Measurements from ENCODE around the gene DPH7. TPM values are rescaled to one million over a fixed set of nuclear protein-coding genes. Genes with fewer than 3 reads are reported as not detected.
A peak's percentile ranks its signal among the peaks of the same experiment; 100 is the strongest.
"Not testable (repeated sequence)": the region's sequence is repeated elsewhere in the genome, so short reads cannot be mapped to it uniquely, and the experiment has no call there.

Gene DPH7
- total and polyA plus RNA-seq, 7 donors: 6.5 to 43.6 (median 28.9) TPM

DNA sequence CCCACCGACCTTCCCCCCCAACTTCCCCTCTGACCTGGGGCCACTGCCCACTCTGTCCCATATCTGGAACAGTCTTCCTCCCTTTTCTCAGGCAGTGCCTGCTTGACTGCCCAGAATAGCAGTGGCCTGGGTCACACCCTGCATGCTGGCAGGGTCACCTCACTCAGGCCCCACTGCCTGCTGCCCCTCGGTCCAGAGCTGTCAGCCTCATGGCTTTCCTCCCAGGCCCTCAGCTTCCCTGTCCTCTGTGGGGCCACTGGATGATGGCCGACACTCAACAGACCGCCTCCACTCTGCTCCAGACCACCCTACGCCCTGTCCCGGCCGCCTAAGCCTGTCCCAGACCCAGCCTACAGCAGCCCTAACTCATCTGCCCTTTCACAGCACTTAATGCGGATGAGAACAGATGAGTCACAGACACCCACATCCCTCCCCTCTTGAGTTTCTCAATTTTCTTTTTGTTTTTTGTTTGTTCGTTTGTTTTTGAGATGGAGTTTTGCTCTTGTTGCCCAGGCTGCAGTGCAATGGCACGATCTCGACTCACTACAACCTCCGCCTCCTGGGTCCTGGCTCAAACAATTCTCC, 34.5 kb downstream of the DPH7 start:
- TF ChIP-seq, protein P1, sequence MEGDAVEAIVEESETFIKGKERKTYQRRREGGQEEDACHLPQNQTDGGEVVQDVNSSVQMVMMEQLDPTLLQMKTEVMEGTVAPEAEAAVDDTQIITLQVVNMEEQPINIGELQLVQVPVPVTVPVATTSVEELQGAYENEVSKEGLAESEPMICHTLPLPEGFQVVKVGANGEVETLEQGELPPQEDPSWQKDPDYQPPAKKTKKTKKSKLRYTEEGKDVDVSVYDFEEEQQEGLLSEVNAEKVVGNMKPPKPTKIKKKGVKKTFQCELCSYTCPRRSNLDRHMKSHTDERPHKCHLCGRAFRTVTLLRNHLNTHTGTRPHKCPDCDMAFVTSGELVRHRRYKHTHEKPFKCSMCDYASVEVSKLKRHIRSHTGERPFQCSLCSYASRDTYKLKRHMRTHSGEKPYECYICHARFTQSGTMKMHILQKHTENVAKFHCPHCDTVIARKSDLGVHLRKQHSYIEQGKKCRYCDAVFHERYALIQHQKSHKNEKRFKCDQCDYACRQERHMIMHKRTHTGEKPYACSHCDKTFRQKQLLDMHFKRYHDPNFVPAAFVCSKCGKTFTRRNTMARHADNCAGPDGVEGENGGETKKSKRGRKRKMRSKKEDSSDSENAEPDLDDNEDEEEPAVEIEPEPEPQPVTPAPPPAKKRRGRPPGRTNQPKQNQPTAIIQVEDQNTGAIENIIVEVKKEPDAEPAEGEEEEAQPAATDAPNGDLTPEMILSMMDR (IDR thresholded peaks at IDR 0.05): no peak
- no peak for TF ChIP-seq POLR2A (IDR thresholded peaks at IDR 0.05)
- no peak for TF ChIP-seq EP300 (IDR thresholded peaks at IDR 0.05)
- TF ChIP-seq POLR2AphosphoS5 (IDR thresholded peaks at IDR 0.05): no peak
- intact Hi-C loops (cut with DNase I): no loop called here
- Histone ChIP-seq H3K36me3 (peaks cover 0 to 29% (median 0%) of the 10 kb centered on the region in 4 donors), H3K27ac (peak overlapping the region in 3 of 4 donors; percentile 47 to 52 (median 51)), H3K27me3 (no peaks in the 10 kb centered on the region), H3K4me1 (no peaks in the 10 kb centered on the region), H3K9me3 (no peaks in the 10 kb centered on the region), H3K4me3 (no peak overlapping the region)
- 87 to 90% methylated on average over 12 of the region's 12 CpGs for WGBS, 2 donors
- no peak for DNase-seq

- H3K4me3 ChIP-seq: no peak overlapping the region
- no peaks in the 10 kb centered on the region for H3K27me3 ChIP-seq
- DNase-seq: no peak
- intact Hi-C loops (cut with DNase I): no loop called here
- TF ChIP-seq POLR2A (IDR thresholded peaks at IDR 0.05): no peak
- TF ChIP-seq, protein P1 (IDR thresholded peaks at IDR 0.05): no peak
- no peak for TF ChIP-seq POLR2AphosphoS5 (IDR thresholded peaks at IDR 0.05)
- no peak for TF ChIP-seq EP300 (IDR thresholded peaks at IDR 0.05)
- H3K9me3 ChIP-seq: no peaks in the 10 kb centered on the region
- no peak overlapping the region for H3K27ac ChIP-seq
- no peaks in the 10 kb centered on the region for H3K4me1 ChIP-seq
- H3K36me3 ChIP-seq: peaks cover 0 to 36% (median 0%) of the 10 kb centered on the region in 4 donors
- 93 to 94% methylated on average over 25 of the region's 25 CpGs for WGBS, 2 donors
These were observed 35.3 kb downstream of the DPH7 start for GRCh38 chr9:137543237-137543963.

- no peaks in the 10 kb centered on the region for H3K9me3 ChIP-seq
- intact Hi-C loops (cut with DNase I): no loop called here
- WGBS, 2 donors: 94% methylated on average over 20 of the region's 20 CpGs
- peaks cover 0 to 38% (median 0%) of the 10 kb centered on the region in 4 donors for H3K36me3 ChIP-seq
- H3K4me1 ChIP-seq: no peaks in the 10 kb centered on the region
- H3K27me3 ChIP-seq: no peaks in the 10 kb centered on the region
- H3K4me3 ChIP-seq: no peak overlapping the region
- DNase-seq: no peak
- TF ChIP-seq POLR2AphosphoS5 (IDR thresholded peaks at IDR 0.05): no peak
- no peak for TF ChIP-seq POLR2A (IDR thresholded peaks at IDR 0.05)
- no peak for TF ChIP-seq EP300 (IDR thresholded peaks at IDR 0.05)
- TF ChIP-seq, protein P1 (IDR thresholded peaks at IDR 0.05): no peak
- no peak overlapping the region for H3K27ac ChIP-seq
These were observed 36.2 kb downstream of the DPH7 start for GRCh38 chr9:137542486-137542885.

DNA sequence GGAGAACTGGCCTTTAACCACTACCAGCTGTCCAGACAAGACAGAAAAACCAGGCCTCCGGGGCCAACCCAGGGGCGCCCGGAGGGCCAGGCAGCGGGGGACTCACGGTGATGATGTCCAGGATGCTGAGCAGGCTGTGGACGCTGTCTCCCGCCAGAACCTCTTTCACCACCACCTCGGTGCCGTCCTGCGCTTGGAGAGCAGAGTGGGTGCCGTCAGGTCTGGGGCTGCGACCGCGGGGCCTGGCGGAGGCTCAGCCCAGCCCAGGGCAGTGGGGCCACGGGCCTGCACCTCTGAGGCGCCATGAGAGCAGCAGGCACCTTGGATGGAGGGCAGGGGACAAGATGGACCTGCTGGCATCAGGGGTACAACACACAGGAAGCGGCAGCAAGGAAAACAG, 38.2 kb downstream of the DPH7 start:
- no peak for DNase-seq
- Histone ChIP-seq H3K27me3 (no peaks in the 10 kb centered on the region), H3K4me1 (peaks cover 0 to 1% (median under 1%) of the 10 kb centered on the region in 4 donors), H3K36me3 (peaks cover 0 to 38% (median 0%) of the 10 kb centered on the region in 4 donors), H3K4me3 (no peak overlapping the region), H3K9me3 (no peaks in the 10 kb centered on the region), H3K27ac (no peak overlapping the region)
- WGBS, 2 donors: 93 to 95% methylated on average over 18 of the region's 18 CpGs
- TF ChIP-seq EP300 (IDR thresholded peaks at IDR 0.05) (no peak), POLR2A (IDR thresholded peaks at IDR 0.05) (no peak), POLR2AphosphoS5 (IDR thresholded peaks at IDR 0.05) (no peak)
- intact Hi-C loops (cut with DNase I): no loop called here

DNA sequence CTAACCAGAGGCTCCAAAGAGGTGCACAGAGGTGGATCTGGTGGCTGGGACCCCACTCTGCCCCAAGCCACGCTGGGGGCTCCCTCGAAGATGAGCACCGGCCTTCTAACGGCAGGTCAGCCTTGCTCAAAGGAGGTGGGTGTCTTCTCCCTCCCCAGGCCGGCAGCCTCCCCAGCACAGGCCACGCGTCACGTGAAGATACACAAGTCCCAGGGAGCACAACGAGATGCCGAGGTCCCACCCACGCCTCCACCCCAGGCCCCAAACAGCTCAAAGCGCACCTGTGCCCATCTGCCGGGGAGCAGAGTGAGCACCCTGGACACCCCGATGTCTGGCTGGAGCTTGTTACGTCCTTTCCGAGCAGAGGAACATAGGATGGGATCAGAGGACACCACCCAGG, 40.7 kb downstream of the DPH7 start:
- TF ChIP-seq EP300 (IDR thresholded peaks at IDR 0.05) (no peak), POLR2A (IDR thresholded peaks at IDR 0.05) (no peak), POLR2AphosphoS5 (IDR thresholded peaks at IDR 0.05) (no peak)
- TF ChIP-seq, protein P1 (IDR thresholded peaks at IDR 0.05): no peak
- WGBS, 2 donors: 96% methylated on average over 16 of the region's 16 CpGs
- H3K36me3 ChIP-seq: peaks cover 0 to 36% (median 0%) of the 10 kb centered on the region in 4 donors
- no peaks in the 10 kb centered on the region for H3K9me3 ChIP-seq
- no peaks in the 10 kb centered on the region for H3K27me3 ChIP-seq
- no peak for DNase-seq
- intact Hi-C loops (cut with DNase I): no loop called here
- H3K27ac ChIP-seq: no peak overlapping the region
- H3K4me3 ChIP-seq: no peak overlapping the region
- H3K4me1 ChIP-seq: peaks cover 0 to 14% (median 11%) of the 10 kb centered on the region in 4 donors

GRCh38 chr9:137536594-137537131, 42.1 kb downstream of the DPH7 start:
- Histone ChIP-seq H3K36me3 (peaks cover 0 to 24% (median 0%) of the 10 kb centered on the region in 4 donors), H3K4me1 (peaks cover 0 to 14% (median 11%) of the 10 kb centered on the region in 4 donors)
- H3K27me3 ChIP-seq; H3K4me3 ChIP-seq; intact Hi-C loops (cut with DNase I); H3K27ac ChIP-seq; H3K9me3 ChIP-seq; DNase-seq: not testable (repeated sequence)
- 50 to 86% methylated on average over 16 of the region's 16 CpGs for WGBS, 2 donors

Data from sigmoid colon (tissue), 7 donors.